ENCODE measurements around the gene COL19A1.

GRCh38 chr6:70059039-70059719, 192.8 kb downstream of the COL19A1 start:
- TF ChIP-seq EZH2 (IDR thresholded peaks at IDR 0.05; ENCODE audit: low read depth), result no peak
- TF ChIP-seq CTCF (conservative IDR thresholded peaks at IDR 0.05), result no peak

Data from PC-9 (cell line).